ENCODE measurements around the gene RABGAP1. TPM values are rescaled to one million over a fixed set of nuclear protein-coding genes. Genes with fewer than 3 reads are reported as not detected.

Gene RABGAP1
- total RNA-seq, 1 experiment from 2014 or later = 64.0 TPM

DNA sequence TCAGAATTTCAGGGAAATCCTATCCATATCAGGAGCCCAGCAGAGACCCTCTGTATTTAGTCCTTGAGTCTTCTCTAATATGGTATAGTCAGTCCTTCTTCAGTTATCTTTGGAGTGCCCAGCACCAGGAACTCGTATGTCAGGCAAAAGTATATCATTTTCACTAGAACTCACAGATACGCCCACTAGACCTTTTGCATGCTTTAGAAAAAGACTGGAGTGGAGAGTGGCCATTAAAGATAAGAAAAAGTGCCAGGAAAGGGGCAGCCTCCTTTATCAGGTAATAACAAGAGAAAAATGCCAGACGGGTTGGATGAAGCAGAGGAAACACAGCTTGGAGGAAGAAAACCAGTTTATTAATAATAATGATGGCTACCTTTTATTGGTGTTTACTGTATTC lies 156.2 kb downstream of the RABGAP1 start:
- TF ChIP-seq EZH2 (IDR thresholded peaks at IDR 0.05; ENCODE audit: borderline replicate concordance, low read depth, low read length, poor library complexity, severe bottlenecking) = no peak
- TF ChIP-seq CTCF (conservative IDR thresholded peaks at IDR 0.05; ENCODE audit: low read depth, low read length) = no peak
- H3K4me1 ChIP-seq (ENCODE audit: insufficient read depth, low read length, poor library complexity, severe bottlenecking) = peaks cover 20% of the 10 kb centered on the region
- no TSS peak for BruUV-seq (replicated peaks)
- H3K4me3 ChIP-seq (ENCODE audit: low read depth, low read length, poor library complexity, severe bottlenecking) = no peak overlapping the region
- no peak for DNase-seq (ENCODE audit: low spot score)
- peaks cover 69% of the 10 kb centered on the region for H3K36me3 ChIP-seq (ENCODE audit: insufficient read depth, low read length, poor library complexity, severe bottlenecking)
- peak overlapping the region; percentile 46 for H3K27ac ChIP-seq (ENCODE audit: low read depth, low read length, poor library complexity, severe bottlenecking)
- intact Hi-C loops (cut with micrococcal nuclease; ENCODE audit: unreplicated experiment) = no loop called here
- no peaks in the 10 kb centered on the region for H3K9me3 ChIP-seq (ENCODE audit: low read depth, low read length, poor library complexity, severe bottlenecking)
- no peaks in the 10 kb centered on the region for H3K27me3 ChIP-seq (replicated peaks; ENCODE audit: insufficient read depth, low read depth, low read length, poor library complexity)
- ChIA-PET CTCF (interaction anchor here (0.6 to 1.0 kb wide), 2 partner anchors 253 to 267 kb away, joined by 3 to 4 read pairs; no protein-coding TSS in a partner anchor), POLR2A (ENCODE audit: low non-redundant PET) (no interaction called here)

DNA sequence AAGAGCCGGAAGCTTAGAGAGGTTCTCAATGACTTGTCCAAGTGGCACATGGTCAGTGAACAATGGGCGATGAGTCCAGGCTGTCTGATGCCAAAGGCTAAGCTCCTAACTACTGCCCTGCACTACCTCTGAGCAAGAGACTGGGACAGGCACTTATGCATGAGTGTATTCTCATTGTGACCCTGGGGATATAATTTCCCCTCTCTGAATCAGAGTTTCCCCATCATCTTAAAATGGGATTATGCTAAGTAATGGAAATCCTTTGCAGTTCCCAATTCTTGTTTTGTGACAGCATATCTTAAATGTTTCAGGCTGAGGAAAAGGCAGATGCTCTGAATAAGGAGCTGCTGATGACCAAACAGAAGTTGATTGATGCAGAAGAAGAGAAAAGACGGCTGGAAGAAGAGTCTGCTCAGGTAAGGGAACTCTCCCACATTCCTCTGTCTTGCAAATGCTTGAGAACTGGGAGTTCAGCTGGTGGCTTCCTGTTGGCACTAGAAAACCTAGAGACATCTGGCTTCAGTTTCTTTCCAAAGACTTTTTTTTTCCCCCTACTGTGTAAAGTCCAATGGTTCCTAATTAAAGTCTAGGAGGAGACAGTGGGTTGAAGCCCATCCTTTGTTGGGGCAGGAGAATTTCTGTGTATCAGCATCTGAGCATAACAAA lies 156.7 kb downstream of the RABGAP1 start:
- TF ChIP-seq EZH2 (IDR thresholded peaks at IDR 0.05; ENCODE audit: borderline replicate concordance, low read depth, low read length, poor library complexity, severe bottlenecking) = no peak
- TF ChIP-seq CTCF (conservative IDR thresholded peaks at IDR 0.05; ENCODE audit: low read depth, low read length) = no peak
- no peaks in the 10 kb centered on the region for H3K9me3 ChIP-seq (ENCODE audit: low read depth, low read length, poor library complexity, severe bottlenecking)
- peaks cover 64% of the 10 kb centered on the region for H3K36me3 ChIP-seq (ENCODE audit: insufficient read depth, low read length, poor library complexity, severe bottlenecking)
- peak overlapping the region; percentile 46 for H3K27ac ChIP-seq (ENCODE audit: low read depth, low read length, poor library complexity, severe bottlenecking)
- DNase-seq (ENCODE audit: low spot score) = peak; percentile 56
- no peak overlapping the region for H3K4me3 ChIP-seq (ENCODE audit: low read depth, low read length, poor library complexity, severe bottlenecking)
- BruUV-seq (replicated peaks) = no TSS peak
- no peaks in the 10 kb centered on the region for H3K27me3 ChIP-seq (replicated peaks; ENCODE audit: insufficient read depth, low read depth, low read length, poor library complexity)
- H3K4me1 ChIP-seq (ENCODE audit: insufficient read depth, low read length, poor library complexity, severe bottlenecking) = peaks cover 25% of the 10 kb centered on the region
- intact Hi-C loops (cut with micrococcal nuclease; ENCODE audit: unreplicated experiment) = no loop called here
- POLR2A ChIA-PET (ENCODE audit: low non-redundant PET) = no interaction called here
- CTCF ChIA-PET = interaction anchor here (0.6 to 1.0 kb wide), 2 partner anchors 252 to 267 kb away, joined by 3 to 4 read pairs; no protein-coding TSS in a partner anchor

DNA sequence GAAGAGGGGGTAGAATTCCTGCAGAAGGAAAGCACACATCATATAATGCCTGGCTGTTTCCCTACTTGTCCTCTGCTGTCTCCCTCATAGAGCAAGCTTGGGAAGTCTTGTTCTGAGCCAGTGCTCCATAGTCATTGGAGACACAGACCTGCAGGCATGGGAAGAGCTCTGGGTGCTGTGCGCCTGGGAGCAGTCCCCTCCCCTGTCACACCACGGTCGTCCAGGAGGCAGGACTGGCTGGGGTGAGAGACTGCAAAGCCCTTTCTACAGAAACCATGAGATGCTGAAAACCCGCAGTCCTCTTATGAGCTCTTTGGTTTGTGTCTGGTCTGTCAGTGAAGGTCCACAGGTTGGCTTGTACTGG lies 157.3 kb downstream of the RABGAP1 start:
- POLR2A ChIA-PET (ENCODE audit: low non-redundant PET) = no interaction called here
- BruUV-seq (replicated peaks) = no TSS peak
- peaks cover 64% of the 10 kb centered on the region for H3K36me3 ChIP-seq (ENCODE audit: insufficient read depth, low read length, poor library complexity, severe bottlenecking)

More for the DNA sequence above, 157.3 kb downstream of the RABGAP1 start:
- Histone ChIP-seq H3K9me3 (ENCODE audit: low read depth, low read length, poor library complexity, severe bottlenecking) (no peaks in the 10 kb centered on the region), H3K4me1 (ENCODE audit: insufficient read depth, low read length, poor library complexity, severe bottlenecking) (peaks cover 31% of the 10 kb centered on the region), H3K27ac (ENCODE audit: low read depth, low read length, poor library complexity, severe bottlenecking) (peak overlapping the region; percentile 46), H3K4me3 (ENCODE audit: low read depth, low read length, poor library complexity, severe bottlenecking) (no peak overlapping the region), H3K27me3 (replicated peaks; ENCODE audit: insufficient read depth, low read depth, low read length, poor library complexity) (no peaks in the 10 kb centered on the region)
- CTCF ChIA-PET = no interaction called here
- TF ChIP-seq CTCF (conservative IDR thresholded peaks at IDR 0.05; ENCODE audit: low read depth, low read length) = no peak
- no peak for TF ChIP-seq EZH2 (IDR thresholded peaks at IDR 0.05; ENCODE audit: borderline replicate concordance, low read depth, low read length, poor library complexity, severe bottlenecking)
- intact Hi-C loops (cut with micrococcal nuclease; ENCODE audit: unreplicated experiment) = no loop called here
- no peak for DNase-seq (ENCODE audit: low spot score)

Data from A673 (cell line).